Stimulated activated CD8-positive, alpha-beta memory T cell treated with anti-CD3 and anti-CD28 coated beads, Interleukin-7, amount 100 ng/mL, for 4 hours (primary cell): ENCODE data around the gene TFAP2E.

Experiments
- DNase-seq, 2 donors: peaks; one replicate each; pipeline ENCODE4 v3.0.0-alpha.2; 2020; ENCODE audit warnings: low read depth in 2 of 2

The TFAP2E gene

DNA sequence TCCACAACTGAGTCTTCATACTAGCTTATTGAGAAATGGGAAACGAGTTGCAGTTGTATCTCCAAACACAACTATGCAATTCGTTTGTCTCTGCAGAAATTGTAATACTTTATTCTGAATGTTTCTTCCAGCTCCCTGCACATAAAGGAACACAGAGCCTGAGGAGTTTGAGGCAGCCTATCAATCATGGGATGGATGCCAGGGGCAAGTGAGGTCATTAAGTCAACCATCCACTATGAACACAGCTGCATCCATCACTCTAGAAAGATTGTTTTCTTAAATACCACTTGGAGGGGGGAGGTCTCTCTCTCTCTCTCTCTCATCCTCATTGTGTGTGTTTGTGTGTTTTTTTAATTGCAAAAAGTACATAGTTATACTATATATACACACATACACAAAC lies 71.1 kb downstream of the TFAP2E start:
- no peak for DNase-seq
